Fibroblast of lung (primary cell): ENCODE measurements around the gene PRPF4. TPM values are rescaled to one million over a fixed set of nuclear protein-coding genes. Genes with fewer than 3 reads are reported as not detected.

ENCODE experiments used
- DNase-seq, 2 donors: peaks; one replicate each; pipeline versions ENCODE4 v3.0.0 to v3.0.0-alpha.2; 2010; ENCODE audit warnings: low read depth in 2 of 2
- H2AFZ ChIP-seq: 2 replicates; pipeline ENCODE4 v1.5.1; 2012; ENCODE audit warnings: low read length, control low read depth, inconsistent platforms
- H3K27ac ChIP-seq: 2 replicates; pipeline ENCODE4 v1.5.1; 2011; ENCODE audit warnings: low read length, control low read depth; ENCODE audit not compliant: insufficient read depth
- H3K27me3 ChIP-seq: 2 replicates; pipeline ENCODE4 v1.5.1; 2011; ENCODE audit warnings: mild to moderate bottlenecking, low read length; ENCODE audit not compliant: control insufficient read depth, insufficient read depth
- H3K36me3 ChIP-seq: 2 replicates; pipeline ENCODE4 v1.5.1; 2011; ENCODE audit warnings: low read length; ENCODE audit not compliant: control insufficient read depth, insufficient read depth
- H3K4me1 ChIP-seq: 2 replicates; pipeline ENCODE4 v1.5.1; 2011; ENCODE audit warnings: low read length; ENCODE audit not compliant: control insufficient read depth, insufficient read depth; ENCODE audit errors: extremely low read depth
- H3K4me2 ChIP-seq: 2 replicates; pipeline ENCODE4 v1.5.1; 2011; ENCODE audit warnings: low read length, control low read depth; ENCODE audit not compliant: insufficient read depth; ENCODE audit errors: extremely low read depth
- H3K4me3 ChIP-seq, 4 experiments: fragments of 200-600 bp in 1 of 4; sonication (generic) in 1 of 4; replicated peaks in 1 of 4; 2 replicates each; pipeline ENCODE4 v1.5.1; 2011 to 2016; ENCODE audit warnings: low read length in 4 of 4, low read depth in 3 of 4, mild to moderate bottlenecking in 3 of 4, control low read depth in 2 of 4, inconsistent platforms in 1 of 4, mixed read lengths in 1 of 4; ENCODE audit not compliant: insufficient read depth in 1 of 4; ENCODE audit errors: control extremely low read depth in 1 of 4
- H3K79me2 ChIP-seq: 2 replicates; pipeline ENCODE4 v1.5.1; 2012; ENCODE audit warnings: mild to moderate bottlenecking, low read length, inconsistent platforms; ENCODE audit not compliant: control insufficient read depth, insufficient read depth
- H3K9ac ChIP-seq: 2 replicates; pipeline ENCODE4 v1.5.1; 2011; ENCODE audit warnings: mild to moderate bottlenecking, low read length, control low read depth; ENCODE audit not compliant: insufficient read depth
- H3K9me3 ChIP-seq: 2 replicates; pipeline ENCODE4 v1.5.1; 2012; ENCODE audit warnings: low read depth, low read length; ENCODE audit not compliant: control insufficient read depth, insufficient read depth
- H4K20me1 ChIP-seq: 2 replicates; pipeline ENCODE4 v1.5.1; 2011; ENCODE audit warnings: low read length; ENCODE audit not compliant: control insufficient read depth, insufficient read depth; ENCODE audit errors: extremely low read depth
- EZH2 ChIP-seq: IDR thresholded peaks from 2 replicates; pipeline ENCODE4 v1.5.1; 2012; ENCODE audit warnings: low read length, control low read depth, mild to moderate bottlenecking; ENCODE audit errors: missing control alignments
- polyA plus RNA-seq, 2 donors: library from polyadenylated mRNA; depleted of rRNA in 1 of 2; stranded (reverse) in 1 of 2; unstranded in 1 of 2; fragments of >200 nt; gene quantifications; 2 replicates each; pipeline ENCODE4 v1.2.1, GENCODE V29; 2011 to 2012; ENCODE audit warnings: missing spikeins in 1 of 2
- total RNA-seq: library from RNA; depleted of rRNA; stranded (reverse); fragments of >200 nt; gene quantifications from 2 replicates; pipeline ENCODE4 v1.2.1, GENCODE V29; 2014
- TF ChIP-seq, protein P1 (sequence below), 2 donors: IDR thresholded peaks in 1 of 2; conservative IDR thresholded peaks in 1 of 2; 1 replicate in 1 of 2; 2 replicates in 1 of 2; pipeline ENCODE4 v1.5.1; 2011 to 2012; ENCODE audit warnings: low read length in 2 of 2, control low read depth in 1 of 2, inconsistent platforms in 1 of 2, low read depth in 1 of 2, mild to moderate bottlenecking in 1 of 2

Gene PRPF4
- total and polyA plus RNA-seq, 2 donors (not counting 1 experiment from before 2014, with no cell fraction given) = 19.5 to 25.1 TPM

DNA sequence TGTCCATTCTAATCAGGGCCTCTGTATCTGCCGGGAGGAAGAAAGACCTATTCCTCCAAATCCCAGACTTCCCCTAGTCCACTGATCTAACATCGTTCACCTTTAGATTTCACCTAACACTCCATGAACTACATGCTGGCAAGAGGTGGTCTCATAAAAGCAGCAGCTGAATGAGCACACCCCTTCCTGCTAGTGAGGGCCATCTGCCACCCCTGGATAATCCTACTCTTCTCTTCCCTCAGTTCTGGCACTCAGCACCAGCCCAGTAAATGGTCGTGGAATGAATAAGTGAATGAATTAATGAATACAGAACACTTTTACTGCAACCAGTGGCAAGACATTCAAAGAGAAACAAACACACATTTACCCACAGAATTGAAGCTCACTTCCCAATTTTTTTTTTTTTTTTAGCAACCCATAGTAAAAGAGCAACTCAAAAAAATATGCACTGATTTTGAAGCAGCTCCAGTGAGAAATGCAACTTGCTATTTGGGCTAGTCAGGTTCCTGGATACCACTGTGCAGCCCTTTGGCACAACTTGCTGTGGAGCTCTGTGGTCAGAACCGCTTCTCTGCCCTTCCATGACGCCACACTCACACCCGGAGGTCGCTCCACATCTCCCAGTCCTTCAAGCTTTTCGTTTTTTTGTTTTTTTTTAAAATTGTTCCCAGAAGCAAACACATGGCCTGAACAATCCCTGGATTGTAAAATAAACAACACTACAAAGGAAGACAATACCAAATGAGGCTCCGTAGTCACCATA, 21.5 kb downstream of the PRPF4 start:
- Histone ChIP-seq H3K9me3 (no peaks in the 10 kb centered on the region), H3K36me3 (peaks cover 4% of the 10 kb centered on the region), H4K20me1 (no peaks in the 10 kb centered on the region), H3K27me3 (no peaks in the 10 kb centered on the region), H3K79me2 (no peaks in the 10 kb centered on the region), H3K27ac (no peak overlapping the region), H3K4me2 (no peak overlapping the region), H3K4me3 (no peak overlapping the region), H3K9ac (no peak overlapping the region), H2AFZ (no peak overlapping the region), H3K4me1 (peaks cover 3% of the 10 kb centered on the region)
- DNase-seq = peak in 1 of 2 donors; percentile 19
- TF ChIP-seq EZH2 = no peak
- TF ChIP-seq, protein P1, sequence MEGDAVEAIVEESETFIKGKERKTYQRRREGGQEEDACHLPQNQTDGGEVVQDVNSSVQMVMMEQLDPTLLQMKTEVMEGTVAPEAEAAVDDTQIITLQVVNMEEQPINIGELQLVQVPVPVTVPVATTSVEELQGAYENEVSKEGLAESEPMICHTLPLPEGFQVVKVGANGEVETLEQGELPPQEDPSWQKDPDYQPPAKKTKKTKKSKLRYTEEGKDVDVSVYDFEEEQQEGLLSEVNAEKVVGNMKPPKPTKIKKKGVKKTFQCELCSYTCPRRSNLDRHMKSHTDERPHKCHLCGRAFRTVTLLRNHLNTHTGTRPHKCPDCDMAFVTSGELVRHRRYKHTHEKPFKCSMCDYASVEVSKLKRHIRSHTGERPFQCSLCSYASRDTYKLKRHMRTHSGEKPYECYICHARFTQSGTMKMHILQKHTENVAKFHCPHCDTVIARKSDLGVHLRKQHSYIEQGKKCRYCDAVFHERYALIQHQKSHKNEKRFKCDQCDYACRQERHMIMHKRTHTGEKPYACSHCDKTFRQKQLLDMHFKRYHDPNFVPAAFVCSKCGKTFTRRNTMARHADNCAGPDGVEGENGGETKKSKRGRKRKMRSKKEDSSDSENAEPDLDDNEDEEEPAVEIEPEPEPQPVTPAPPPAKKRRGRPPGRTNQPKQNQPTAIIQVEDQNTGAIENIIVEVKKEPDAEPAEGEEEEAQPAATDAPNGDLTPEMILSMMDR (conservative IDR thresholded peaks at IDR 0.05 in 1 of 2, IDR thresholded peaks at IDR 0.05 in 1 of 2; ENCODE audit: low read depth in 1 of 2, low read length in 2 of 2) = no peak

DNA sequence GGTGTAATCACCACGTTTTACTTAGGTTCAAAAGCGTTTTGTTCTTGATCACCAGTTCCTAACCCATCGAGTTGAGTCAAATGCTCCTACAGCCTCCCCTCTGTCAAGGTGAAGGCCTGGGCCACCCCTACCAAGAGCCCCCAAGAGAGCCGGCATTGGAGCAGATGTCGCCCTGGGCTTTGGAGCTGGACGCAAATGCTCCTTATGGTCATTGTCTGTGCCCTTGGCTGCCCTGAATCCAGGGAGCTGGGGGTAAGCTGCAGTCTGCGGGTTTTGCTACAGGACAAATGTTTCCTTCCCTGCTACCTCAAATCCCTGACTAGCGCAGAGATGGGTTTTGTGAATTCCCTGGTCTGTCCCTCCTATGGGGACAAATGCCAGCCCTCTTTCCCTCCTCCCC, 22.9 kb downstream of the PRPF4 start:
- Histone ChIP-seq H3K27me3 (peaks cover 1% of the 10 kb centered on the region), H3K79me2 (no peaks in the 10 kb centered on the region), H3K4me1 (peaks cover 2% of the 10 kb centered on the region), H3K4me2 (no peak overlapping the region), H4K20me1 (no peaks in the 10 kb centered on the region), H2AFZ (no peak overlapping the region), H3K27ac (no peak overlapping the region), H3K9ac (no peak overlapping the region), H3K9me3 (no peaks in the 10 kb centered on the region), H3K36me3 (no peaks in the 10 kb centered on the region), H3K4me3 (no peak overlapping the region)
- no peak for TF ChIP-seq EZH2
- TF ChIP-seq, protein P1 (conservative IDR thresholded peaks at IDR 0.05 in 1 of 2, IDR thresholded peaks at IDR 0.05 in 1 of 2; ENCODE audit: low read depth in 1 of 2, low read length in 2 of 2) = no peak
- DNase-seq = no peak

DNA sequence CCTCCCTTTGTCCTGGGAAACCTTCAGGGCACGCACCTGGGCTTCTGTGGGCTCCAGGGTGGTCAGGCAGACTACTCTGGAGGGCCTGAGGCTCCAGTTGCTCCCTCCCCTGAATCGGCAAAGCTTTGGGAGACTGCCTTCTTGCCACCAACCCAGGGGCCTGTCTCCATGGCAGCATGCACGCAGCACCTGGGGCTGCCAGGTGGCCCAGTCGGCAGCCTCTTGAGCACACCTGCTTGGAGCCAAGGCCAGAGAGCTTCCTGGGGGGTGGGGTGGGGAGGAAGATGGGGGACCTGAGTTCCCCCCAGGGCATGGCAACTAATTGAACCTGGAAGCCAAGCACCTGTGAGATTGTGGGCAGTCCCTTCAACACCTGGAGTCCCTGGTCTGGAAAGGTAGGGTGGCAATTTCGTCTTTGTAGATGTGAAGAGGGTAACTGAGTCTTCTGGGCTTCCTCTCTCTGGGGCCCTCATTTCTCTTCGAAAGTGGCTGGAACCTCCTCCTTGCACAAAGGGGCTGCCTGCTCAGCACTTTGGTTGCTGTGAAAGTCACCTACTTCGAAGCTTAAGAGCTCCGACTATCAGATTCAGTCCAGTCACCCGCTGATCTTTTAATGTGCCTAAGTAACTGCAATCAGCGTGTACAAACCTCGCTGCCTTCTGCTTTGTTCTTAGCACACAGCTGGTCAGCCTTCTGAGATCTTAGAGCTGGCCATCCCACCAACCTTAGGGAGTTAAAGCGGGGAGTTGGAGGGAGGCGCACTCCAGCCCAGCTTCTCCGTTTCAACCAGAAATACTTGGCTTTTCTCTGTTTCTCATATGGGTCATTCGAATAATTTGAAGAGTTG, 23.7 kb downstream of the PRPF4 start:
- Histone ChIP-seq H3K27me3 (peaks cover 3% of the 10 kb centered on the region), H3K36me3 (no peaks in the 10 kb centered on the region), H4K20me1 (no peaks in the 10 kb centered on the region), H3K79me2 (no peaks in the 10 kb centered on the region), H3K4me3 (no peak overlapping the region), H2AFZ (no peak overlapping the region), H3K4me2 (no peak overlapping the region), H3K9ac (no peak overlapping the region), H3K4me1 (no peaks in the 10 kb centered on the region), H3K27ac (no peak overlapping the region), H3K9me3 (no peaks in the 10 kb centered on the region)
- no peak for DNase-seq
- no peak for TF ChIP-seq EZH2
- TF ChIP-seq, protein P1 (conservative IDR thresholded peaks at IDR 0.05 in 1 of 2, IDR thresholded peaks at IDR 0.05 in 1 of 2; ENCODE audit: low read depth in 1 of 2, low read length in 2 of 2) = no peak
